H9 (cell line): ENCODE measurements around the gene SRSF4. TPM values are rescaled to one million over a fixed set of nuclear protein-coding genes. Genes with fewer than 3 reads are reported as not detected.

Source experiments
- DNase-seq: peaks from one replicate; pipeline ENCODE4 v3.0.0-alpha.2; 2017
- H2AFZ ChIP-seq: one replicate; pipeline ENCODE4 v1.6.1; 2013; ENCODE audit warnings: mild to moderate bottlenecking, low read length, control low read depth, moderate library complexity
- H2AK5ac ChIP-seq: 2 replicates; pipeline ENCODE4 v1.6.1; 2013; ENCODE audit warnings: low read length, control low read depth, mixed read lengths; ENCODE audit not compliant: insufficient read length
- H2BK120ac ChIP-seq: one replicate; pipeline ENCODE4 v1.6.1; 2013; ENCODE audit warnings: low read depth, mild to moderate bottlenecking, low read length, control low read depth, inconsistent platforms; ENCODE audit not compliant: poor library complexity, severe bottlenecking
- H2BK12ac ChIP-seq: 2 replicates; pipeline ENCODE4 v1.6.1; 2013; ENCODE audit warnings: low read length, control low read depth, mixed read lengths, low read depth; ENCODE audit not compliant: insufficient read length
- H2BK15ac ChIP-seq: 2 replicates; pipeline ENCODE4 v1.6.1; 2013; ENCODE audit warnings: low read depth, low read length, control low read depth
- H2BK20ac ChIP-seq: one replicate; pipeline ENCODE4 v1.6.1; 2013; ENCODE audit warnings: low read depth, mild to moderate bottlenecking, low read length, control low read depth, inconsistent platforms; ENCODE audit not compliant: poor library complexity, severe bottlenecking
- H2BK5ac ChIP-seq: 2 replicates; pipeline ENCODE4 v1.6.1; 2013; ENCODE audit warnings: low read length, control low read depth, mixed read lengths; ENCODE audit not compliant: insufficient read length
- H3K14ac ChIP-seq: 2 replicates; pipeline ENCODE4 v1.6.1; 2013; ENCODE audit warnings: low read length, control low read depth; ENCODE audit not compliant: insufficient read depth
- H3K18ac ChIP-seq: 2 replicates; pipeline ENCODE4 v1.6.1; 2013; ENCODE audit warnings: low read depth, mild to moderate bottlenecking, mixed read lengths, low read length, control low read depth; ENCODE audit not compliant: insufficient read length
- H3K23ac ChIP-seq: 2 replicates; pipeline ENCODE4 v1.6.1; 2013; ENCODE audit warnings: low read length, control low read depth, mixed read lengths, low read depth; ENCODE audit not compliant: insufficient read length
- H3K23me2 ChIP-seq: 2 replicates; pipeline ENCODE4 v1.6.1; 2013; ENCODE audit warnings: low read depth, mild to moderate bottlenecking, mixed read lengths, low read length, control low read depth; ENCODE audit not compliant: insufficient read length, poor library complexity, severe bottlenecking
- H3K27ac ChIP-seq: 2 replicates; pipeline ENCODE4 v1.5.1; 2013; ENCODE audit warnings: low read length, control low read depth, mixed read lengths, low read depth; ENCODE audit not compliant: insufficient read length
- H3K27me3 ChIP-seq: 2 replicates; pipeline ENCODE4 v1.6.1; 2013; ENCODE audit warnings: low read length, control low read depth, inconsistent platforms; ENCODE audit not compliant: insufficient read depth
- H3K4ac ChIP-seq: 2 replicates; pipeline ENCODE4 v1.6.1; 2013; ENCODE audit warnings: low read depth, mild to moderate bottlenecking, control low read depth, inconsistent platforms, low read length, moderate library complexity
- H3K4me1 ChIP-seq: 2 replicates; pipeline ENCODE4 v1.6.1; 2013; ENCODE audit warnings: low read length, control low read depth, inconsistent platforms; ENCODE audit not compliant: insufficient read depth
- H3K4me2 ChIP-seq: 2 replicates; pipeline ENCODE4 v1.6.1; 2013; ENCODE audit warnings: low read length, control low read depth, mixed read lengths; ENCODE audit not compliant: insufficient read length, insufficient read depth
- H3K56ac ChIP-seq: 2 replicates; pipeline ENCODE4 v1.6.1; 2013; ENCODE audit warnings: low read depth, mild to moderate bottlenecking, mixed read lengths, low read length, control low read depth; ENCODE audit not compliant: insufficient read length
- H3K79me1 ChIP-seq: 2 replicates; pipeline ENCODE4 v1.6.1; 2013; ENCODE audit warnings: low read depth, mild to moderate bottlenecking, moderate library complexity, low read length, control low read depth, inconsistent platforms; ENCODE audit not compliant: insufficient read depth, poor library complexity, severe bottlenecking
- H3K79me2 ChIP-seq: 2 replicates; pipeline ENCODE4 v1.6.1; 2013; ENCODE audit warnings: low read length, control low read depth, inconsistent platforms; ENCODE audit not compliant: insufficient read depth
- H3K9ac ChIP-seq: 2 replicates; pipeline ENCODE4 v1.6.1; 2013; ENCODE audit warnings: low read length, control low read depth, mixed read lengths; ENCODE audit not compliant: insufficient read length; ENCODE audit errors: extremely low read depth
- H3K9me3 ChIP-seq: one replicate; pipeline ENCODE4 v1.6.1; 2013; ENCODE audit warnings: low read depth, low read length, inconsistent platforms; ENCODE audit not compliant: control insufficient read depth
- H3T11ph ChIP-seq: one replicate; pipeline ENCODE4 v1.6.1; 2013; ENCODE audit warnings: mild to moderate bottlenecking, low read length, control low read depth, inconsistent platforms
- H4K20me1 ChIP-seq: one replicate; pipeline ENCODE4 v1.6.1; 2013; ENCODE audit not compliant: control insufficient read depth, insufficient read length, insufficient read depth
- H4K5ac ChIP-seq: 2 replicates; pipeline ENCODE4 v1.6.1; 2013; ENCODE audit warnings: low read depth, mild to moderate bottlenecking, mixed read lengths, low read length, control low read depth; ENCODE audit not compliant: insufficient read length
- H4K8ac ChIP-seq: replicated peaks from 2 replicates; pipeline ENCODE4 v1.6.1; 2013; ENCODE audit warnings: low read length, control low read depth, mixed read lengths, low read depth; ENCODE audit not compliant: insufficient read length
- H4K91ac ChIP-seq: 2 replicates; pipeline ENCODE4 v1.6.1; 2013; ENCODE audit warnings: low read depth, mild to moderate bottlenecking, moderate library complexity, mixed read lengths, low read length, control low read depth; ENCODE audit not compliant: insufficient read length
- H3K27ac Mint-ChIP-seq, 3 experiments: 2 replicates in 2 of 3; 3 replicates in 1 of 3; pipeline ENCODE4 v1.8.0; 2020 to 2021; ENCODE audit warnings: mixed read lengths in 3 of 3, mild to moderate bottlenecking in 1 of 3, moderate library complexity in 1 of 3
- H3K27me3 Mint-ChIP-seq: 2 replicates; pipeline ENCODE4 v1.8.0; 2021; ENCODE audit warnings: low read depth, mild to moderate bottlenecking, moderate library complexity, mixed read lengths
- H3K36me3 Mint-ChIP-seq, 3 experiments: 2 replicates in 2 of 3; 3 replicates in 1 of 3; pipeline ENCODE4 v1.8.0; 2020 to 2021; ENCODE audit warnings: low read depth in 3 of 3, mixed read lengths in 3 of 3; ENCODE audit not compliant: insufficient read depth in 1 of 3
- H3K4me1 Mint-ChIP-seq, 2 experiments: 2 replicates each; pipeline ENCODE4 v1.8.0; 2020; ENCODE audit warnings: mixed read lengths in 2 of 2
- H3K4me3 Mint-ChIP-seq, 2 experiments: 2 replicates in 1 of 2; 3 replicates in 1 of 2; pipeline ENCODE4 v1.8.0; 2020 to 2021; ENCODE audit warnings: mild to moderate bottlenecking in 2 of 2, mixed read lengths in 2 of 2, moderate library complexity in 1 of 2
- H3K9me3 Mint-ChIP-seq, 2 experiments: 2 replicates in 1 of 2; 3 replicates in 1 of 2; pipeline ENCODE4 v1.8.0; 2020; ENCODE audit warnings: mild to moderate bottlenecking in 2 of 2, mixed read lengths in 2 of 2, moderate library complexity in 1 of 2
- CTCF ChIP-seq: fragments of 200-600 bp; sonication (generic); conservative IDR thresholded peaks from 3 replicates; pipeline ENCODE4 v1.8.0; 2021; ENCODE audit warnings: antibody characterized with exemption, mild to moderate bottlenecking
- WGBS: extraction: QIAGEN DNeasy Blood & Tissue Kit; methylation state at CpG from one replicate; pipeline ENCODE4 v1.1.7; 2013; ENCODE audit warnings: missing lambda C conversion rate, low lambda C conversion rate, mixed read lengths; ENCODE audit not compliant: insufficient read length; ENCODE audit errors: extremely low coverage; 5-methylcytosine and 5-hydroxymethylcytosine counted together
- total RNA-seq: library from RNA; stranded (reverse); gene quantifications from 2 replicates; pipeline ENCODE4 v1.2.1, GENCODE V29; 2021

SRSF4 gene
- total RNA-seq, 1 experiment from 2014 or later, result 90.6 TPM

- Histone ChIP-seq H4K5ac (no peak overlapping the region), H3K4me2 (peak overlapping the region; percentile 20), H3K79me1 (no peaks in the 10 kb centered on the region), H3K56ac (no peak overlapping the region), H3K18ac (peak overlapping the region; percentile 16), H2BK5ac (no peak overlapping the region), H3K9ac (no peak overlapping the region), H3K79me2 (no peaks in the 10 kb centered on the region), H2AK5ac (no peak overlapping the region), H4K8ac (no peak overlapping the region), H3K27ac (no peak overlapping the region), H2BK120ac (no peak overlapping the region), H3K9me3 (no peaks in the 10 kb centered on the region), H3K23me2 (peaks cover 18% of the 10 kb centered on the region), H4K20me1 (peaks cover 2% of the 10 kb centered on the region), H2BK20ac (no peak overlapping the region), H3K4me1 (peaks cover 2% of the 10 kb centered on the region; the same call in 1 of the 2 replicates), H2BK15ac (no peak overlapping the region), H4K91ac (no peak overlapping the region), H3K14ac (no peak overlapping the region), H2BK12ac (no peak overlapping the region), H3T11ph (no peak overlapping the region), H2AFZ (no peak overlapping the region), H3K4ac (no peak overlapping the region), H3K27me3 (no peaks in the 10 kb centered on the region; the same call in 1 of the 2 replicates), H3K23ac (no peak overlapping the region)
- peaks cover 28% of the 10 kb centered on the region for H3K27me3 Mint-ChIP-seq
- DNase-seq, result peak; percentile 85
- no CpG with 5 or more reads among the region's 42 CpGs for WGBS
- no peaks in the 10 kb centered on the region for H3K9me3 Mint-ChIP-seq
- peaks cover 7 to 29% (median 20%) of the 10 kb centered on the region in 3 experiments for H3K36me3 Mint-ChIP-seq
- peaks cover 9 to 10% of the 10 kb centered on the region in 2 experiments for H3K4me1 Mint-ChIP-seq
- H3K4me3 Mint-ChIP-seq, result peak overlapping the region in 1 of 2 experiments; percentile 44; a peak in 2 of 5 replicates
- peak; percentile 97 for TF ChIP-seq CTCF
- no peak overlapping the region for H3K27ac Mint-ChIP-seq
Observed at GRCh38 chr1:29120947-29121485, 60.7 kb downstream of the SRSF4 start.
